ENCODE data around the gene FUOM. TPM values are rescaled to one million over a fixed set of nuclear protein-coding genes. Genes with fewer than 3 reads are reported as not detected.

FUOM gene
- total RNA-seq, 1 experiment from 2014 or later, result not detected

DNA sequence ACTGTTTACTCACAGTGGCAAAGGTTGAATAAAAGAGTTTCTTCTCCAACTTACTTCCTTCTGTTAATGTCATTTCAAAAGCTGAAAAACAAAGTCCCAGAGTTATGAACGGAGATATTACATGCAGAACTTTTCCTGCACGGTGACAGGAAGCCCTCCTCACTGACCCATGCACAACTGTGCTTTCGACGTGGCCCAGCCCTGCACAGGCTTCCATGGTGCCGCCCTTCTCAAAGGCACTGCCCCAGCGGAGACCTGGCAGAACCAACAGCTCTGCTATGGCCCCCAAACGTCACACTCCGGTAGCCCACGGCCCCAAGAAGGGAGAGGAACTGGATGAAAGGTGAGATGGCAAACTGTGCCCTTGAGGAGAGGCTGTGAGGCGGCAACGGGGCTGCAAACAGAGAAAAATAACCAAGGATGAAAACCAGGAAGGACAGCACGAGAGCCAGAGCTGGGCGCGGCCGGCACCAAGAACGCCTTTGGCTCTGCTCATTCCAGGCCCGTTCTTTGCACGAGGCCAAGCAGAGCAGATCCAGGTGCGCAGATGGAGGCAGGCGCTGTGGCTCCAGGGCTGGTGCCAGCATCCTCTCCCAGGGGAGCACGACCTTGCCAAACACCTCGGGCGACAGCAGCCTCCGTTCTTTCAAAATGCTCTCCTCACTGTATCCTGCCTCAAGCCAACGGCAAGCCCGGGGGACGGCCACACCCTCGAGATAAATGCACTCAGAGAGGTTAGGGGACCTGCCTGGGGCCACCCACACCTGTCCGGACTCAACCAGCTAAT lies 7.0 kb upstream of the FUOM start:
- no peaks in the 10 kb centered on the region for H3K9me3 ChIP-seq (replicated peaks)
- H3K27me3 ChIP-seq, result no peaks in the 10 kb centered on the region
- H3K36me3 ChIP-seq, result peaks cover 3% of the 10 kb centered on the region; the same call in 1 of the 2 replicates
- no peaks in the 10 kb centered on the region for H3K4me1 ChIP-seq
- no peak for DNase-seq
- H3K27ac ChIP-seq, result no peak overlapping the region
- no peak overlapping the region for H3K4me3 ChIP-seq

DNA sequence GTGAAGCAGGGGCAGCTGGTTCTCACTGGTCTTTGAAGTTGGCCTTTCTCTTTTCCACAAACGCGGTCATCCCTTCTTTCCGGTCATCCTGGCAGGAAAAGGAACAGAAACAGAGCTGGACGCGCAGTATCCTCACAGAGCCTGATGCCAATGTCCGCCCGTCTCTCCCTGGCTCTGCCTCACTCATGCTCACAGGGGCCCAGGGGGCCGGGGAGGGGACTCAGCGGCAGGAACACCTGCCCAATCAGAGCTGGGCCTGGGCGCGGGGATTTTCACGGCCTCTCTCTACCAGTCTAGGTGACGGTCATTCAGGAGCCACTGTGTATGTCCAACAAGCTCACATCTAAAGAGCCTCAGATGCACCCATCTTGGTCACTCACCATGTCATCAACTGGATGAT lies 5.0 kb upstream of the FUOM start:
- H3K4me1 ChIP-seq, result no peaks in the 10 kb centered on the region
- H3K36me3 ChIP-seq, result no peaks in the 10 kb centered on the region
- no peaks in the 10 kb centered on the region for H3K27me3 ChIP-seq
- DNase-seq, result no peak
- no peak overlapping the region for H3K4me3 ChIP-seq
- no peaks in the 10 kb centered on the region for H3K9me3 ChIP-seq (replicated peaks)
- H3K27ac ChIP-seq, result no peak overlapping the region

DNA sequence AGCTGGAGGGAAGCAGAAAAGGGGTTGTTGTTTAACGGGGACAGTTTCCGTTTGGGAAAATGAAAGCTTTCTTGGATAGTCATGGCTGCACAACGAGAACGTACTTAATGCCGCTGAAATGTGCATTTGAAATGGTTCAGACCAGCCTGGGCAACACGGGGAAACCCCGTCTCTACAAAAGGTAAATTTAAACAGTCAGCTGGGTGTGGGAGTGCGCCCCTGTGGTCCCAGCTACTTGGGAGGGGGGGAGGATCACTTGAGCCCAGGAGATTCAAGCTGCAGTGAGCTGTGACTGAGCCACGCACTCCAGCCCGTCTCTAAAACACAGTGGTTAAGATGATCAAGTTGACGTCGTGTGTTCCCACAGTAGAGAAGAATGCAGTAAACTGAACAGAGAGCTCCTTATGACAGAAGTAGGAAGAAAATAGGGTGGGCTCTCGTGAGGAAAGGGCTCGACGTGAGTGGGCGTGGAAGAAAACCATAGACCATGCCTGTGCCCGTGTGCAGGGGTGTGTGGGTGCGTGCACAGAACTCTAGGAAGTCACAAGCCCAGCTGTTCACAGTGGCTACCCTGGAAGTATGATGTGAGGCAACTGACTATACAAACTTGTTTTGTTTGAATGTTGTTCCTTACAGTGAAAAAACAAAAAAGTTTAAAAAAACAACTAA lies 4.1 kb upstream of the FUOM start:
- Histone ChIP-seq H3K36me3 (no peaks in the 10 kb centered on the region), H3K4me1 (no peaks in the 10 kb centered on the region), H3K4me3 (no peak overlapping the region), H3K9me3 (replicated peaks) (no peaks in the 10 kb centered on the region), H3K27ac (no peak overlapping the region), H3K27me3 (no peaks in the 10 kb centered on the region)
- DNase-seq, result no peak

GRCh38 chr10:133361227-133361626 lies 3.4 kb upstream of the FUOM start:
- Histone ChIP-seq H3K27me3 (no peaks in the 10 kb centered on the region), H3K36me3 (no peaks in the 10 kb centered on the region), H3K27ac (no peak overlapping the region), H3K9me3 (replicated peaks) (no peaks in the 10 kb centered on the region), H3K4me3 (no peak overlapping the region), H3K4me1 (no peaks in the 10 kb centered on the region)
- DNase-seq, result no peak

- Histone ChIP-seq H3K9me3 (replicated peaks) (no peaks in the 10 kb centered on the region), H3K27ac (no peak overlapping the region), H3K36me3 (no peaks in the 10 kb centered on the region), H3K4me1 (no peaks in the 10 kb centered on the region), H3K27me3 (no peaks in the 10 kb centered on the region), H3K4me3 (no peak overlapping the region)
- DNase-seq, result no peak
Observed at GRCh38 chr10:133359972-133360610, 2.3 kb upstream of the FUOM start.

DNA sequence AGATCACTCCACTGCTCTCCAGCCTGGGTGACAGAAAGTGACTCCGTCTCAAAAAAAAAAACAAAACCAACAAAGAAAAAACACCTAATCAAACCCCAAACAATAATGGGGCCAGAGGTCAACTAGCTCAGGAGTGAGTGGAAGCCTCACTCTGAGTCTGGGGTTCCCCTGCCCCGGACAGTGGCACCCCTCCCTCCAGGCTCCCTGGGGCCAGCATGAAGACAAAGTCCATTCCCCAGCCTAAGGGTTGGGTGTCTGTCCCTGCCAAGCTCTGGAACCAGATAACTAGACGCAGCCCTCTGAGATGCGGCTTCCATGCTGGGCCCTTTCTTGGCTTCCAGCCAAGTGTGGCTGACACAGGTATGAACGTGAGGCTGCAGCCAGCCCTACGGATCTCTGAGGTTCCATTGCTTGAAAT lies 1.7 kb upstream of the FUOM start:
- Histone ChIP-seq H3K27ac (no peak overlapping the region), H3K4me1 (no peaks in the 10 kb centered on the region), H3K4me3 (no peak overlapping the region), H3K9me3 (replicated peaks) (no peaks in the 10 kb centered on the region), H3K27me3 (no peaks in the 10 kb centered on the region), H3K36me3 (no peaks in the 10 kb centered on the region)
- DNase-seq, result no peak

DNA sequence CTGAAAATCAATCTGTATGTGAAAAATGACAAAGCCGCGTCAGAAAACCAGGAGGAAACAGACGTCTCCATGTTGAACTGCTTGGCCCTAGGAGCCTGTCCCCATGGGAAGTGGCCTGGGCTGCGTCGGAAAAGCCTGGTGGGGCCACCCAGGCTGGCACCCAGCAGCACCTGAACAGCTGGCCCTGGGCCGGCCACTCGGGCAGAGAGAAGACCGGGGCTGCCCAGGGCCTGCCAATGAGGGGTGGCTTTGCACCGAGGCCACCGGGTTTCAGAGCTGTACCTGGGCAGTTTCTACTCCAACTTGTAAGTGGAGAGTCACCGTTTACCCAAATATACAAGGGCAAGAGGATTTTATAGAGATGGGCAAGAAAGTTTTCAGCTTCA lies 1.1 kb upstream of the FUOM start:
- Histone ChIP-seq H3K36me3 (no peaks in the 10 kb centered on the region), H3K4me1 (no peaks in the 10 kb centered on the region), H3K27ac (no peak overlapping the region), H3K4me3 (no peak overlapping the region), H3K27me3 (no peaks in the 10 kb centered on the region), H3K9me3 (replicated peaks) (no peaks in the 10 kb centered on the region)
- DNase-seq, result no peak

GRCh38 chr10:133358162-133358924 lies 524 bp upstream of the FUOM start:
- Histone ChIP-seq H3K4me1 (no peaks in the 10 kb centered on the region), H3K27me3 (no peaks in the 10 kb centered on the region), H3K4me3 (no peak overlapping the region), H3K36me3 (no peaks in the 10 kb centered on the region), H3K27ac (no peak overlapping the region), H3K9me3 (replicated peaks) (no peaks in the 10 kb centered on the region)
- DNase-seq, result no peak

DNA sequence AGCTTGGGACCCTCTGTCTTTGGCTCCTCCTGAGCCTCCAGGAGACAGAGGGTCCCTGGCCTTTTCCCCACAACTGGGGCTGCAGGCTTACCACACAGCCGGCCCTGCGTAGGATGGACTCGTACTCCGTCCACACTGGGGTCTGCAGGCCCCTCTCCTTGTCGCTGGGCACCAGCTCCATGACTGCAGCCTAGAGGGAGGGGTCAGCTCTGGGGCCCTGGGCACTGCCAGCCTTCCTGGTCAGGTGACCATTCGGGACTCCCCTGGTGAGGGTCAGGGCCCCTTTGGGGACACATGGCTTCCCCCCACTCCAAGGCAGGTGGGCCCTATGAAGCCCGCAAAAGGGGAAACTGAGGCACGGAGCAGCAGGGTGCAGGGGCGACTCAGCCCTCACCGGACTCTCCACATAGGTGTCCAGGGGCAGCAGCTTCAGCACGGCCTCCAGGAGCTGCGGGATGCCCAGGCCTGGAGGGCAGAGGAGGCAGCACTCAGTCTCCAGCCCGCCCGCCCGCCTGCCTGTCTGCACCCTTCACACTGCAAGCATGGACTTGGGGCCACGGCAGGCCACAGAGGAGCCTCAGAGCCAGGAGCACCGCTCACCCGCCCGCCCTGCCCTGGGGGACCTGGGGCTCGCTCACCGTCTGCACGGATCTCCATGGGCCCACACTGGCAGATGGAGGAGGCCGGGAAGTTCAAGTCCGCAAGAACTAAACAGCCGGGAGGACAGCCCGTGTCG lies 1.1 kb downstream of the FUOM start:
- no peaks in the 10 kb centered on the region for H3K27me3 ChIP-seq
- no peak for DNase-seq
- H3K9me3 ChIP-seq (replicated peaks), result no peaks in the 10 kb centered on the region
- H3K4me1 ChIP-seq, result no peaks in the 10 kb centered on the region
- no peak overlapping the region for H3K4me3 ChIP-seq
- H3K27ac ChIP-seq, result no peak overlapping the region
- no peaks in the 10 kb centered on the region for H3K36me3 ChIP-seq

DNA sequence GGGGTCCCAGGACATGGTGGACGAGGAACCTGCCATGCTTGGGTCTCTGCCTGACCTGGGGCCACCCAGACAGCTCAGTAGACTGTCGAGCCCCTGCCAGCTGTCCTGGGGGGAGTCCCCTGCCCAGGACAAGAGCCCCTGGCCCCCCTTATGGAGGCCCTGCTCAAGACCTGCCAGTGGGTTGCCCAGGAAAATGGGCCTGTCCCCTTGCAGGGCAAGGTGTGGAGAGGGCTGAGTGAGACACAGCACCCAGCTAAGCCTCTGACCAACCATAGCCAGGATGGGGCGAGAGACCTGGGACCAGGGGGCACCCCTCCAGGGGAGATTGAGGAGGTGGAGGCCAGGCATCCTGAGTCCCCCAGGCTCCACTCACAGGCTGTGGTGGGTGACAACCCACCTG lies 1.8 kb downstream of the FUOM start:
- Histone ChIP-seq H3K27me3 (no peaks in the 10 kb centered on the region), H3K9me3 (replicated peaks) (no peaks in the 10 kb centered on the region), H3K27ac (no peak overlapping the region), H3K4me3 (no peak overlapping the region), H3K36me3 (no peaks in the 10 kb centered on the region), H3K4me1 (no peaks in the 10 kb centered on the region)
- DNase-seq, result no peak

GRCh38 chr10:133355266-133355665 lies 2.6 kb downstream of the FUOM start:
- no peak for DNase-seq
- H3K9me3 ChIP-seq (replicated peaks), result no peaks in the 10 kb centered on the region
- H3K27ac ChIP-seq, result no peak overlapping the region
- H3K27me3 ChIP-seq, result no peaks in the 10 kb centered on the region
- no peak overlapping the region for H3K4me3 ChIP-seq
- no peaks in the 10 kb centered on the region for H3K36me3 ChIP-seq
- no peaks in the 10 kb centered on the region for H3K4me1 ChIP-seq

DNA sequence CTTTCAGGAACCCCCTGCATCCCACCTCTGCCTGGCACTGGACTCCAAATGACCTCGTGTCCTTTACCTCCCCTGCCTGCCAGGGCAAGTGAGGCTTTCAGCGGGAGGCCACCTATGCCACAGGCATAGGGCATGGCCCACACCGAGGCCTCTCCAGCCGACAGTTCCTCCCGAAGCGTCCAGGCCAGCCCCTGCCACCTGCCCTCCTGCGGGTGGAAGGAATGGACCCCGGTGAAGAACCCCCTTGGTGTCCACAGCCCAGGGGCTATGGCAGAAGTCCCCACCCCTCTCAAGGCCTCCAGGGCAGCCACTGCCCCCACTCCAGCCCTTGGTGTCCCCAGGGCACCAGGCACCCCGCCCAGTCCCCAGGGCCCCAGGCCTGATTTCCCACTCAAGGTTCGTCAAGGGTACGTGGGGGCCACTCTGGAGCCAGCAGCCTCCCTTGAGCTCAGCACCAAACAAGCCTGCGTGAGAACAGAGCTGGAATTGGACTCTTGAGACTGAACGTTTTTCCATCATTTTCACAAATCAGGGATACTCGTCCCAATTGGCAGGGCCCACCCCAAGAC lies 3.1 kb downstream of the FUOM start:
- H3K4me3 ChIP-seq, result no peak overlapping the region

DNA sequence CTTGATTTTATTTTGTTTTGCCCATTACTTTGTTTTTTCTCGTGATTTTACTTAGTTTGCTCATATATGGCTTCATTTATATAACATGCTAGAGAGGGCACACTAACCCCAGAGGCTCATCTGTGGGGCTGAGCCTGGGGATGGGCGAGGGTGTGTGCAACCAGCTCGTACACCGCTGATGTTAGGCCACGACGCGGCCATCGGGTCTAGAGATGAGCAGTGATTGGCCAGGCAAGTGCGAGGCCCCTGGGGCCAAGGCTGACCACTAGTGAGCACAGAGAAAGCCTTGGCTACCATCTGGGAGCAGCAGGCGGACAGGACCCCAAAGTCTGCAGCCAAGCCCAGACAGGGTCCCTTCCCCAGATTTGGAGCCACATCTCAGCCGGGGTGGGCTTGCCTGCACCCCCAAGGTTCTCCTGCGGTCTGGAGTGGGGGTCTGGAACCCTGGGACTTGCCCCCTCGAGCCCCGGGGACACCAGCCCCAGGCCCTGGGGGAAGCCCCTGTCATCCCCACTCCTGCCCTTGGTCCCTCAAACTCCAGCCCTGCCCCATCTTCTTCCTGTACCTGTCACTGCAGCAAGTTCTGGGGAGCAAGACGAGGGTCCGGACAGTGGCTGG lies 3.7 kb downstream of the FUOM start:
- H3K4me3 ChIP-seq, result no peak overlapping the region

More for the DNA sequence above, 3.1 kb downstream of the FUOM start:
- H3K9me3 ChIP-seq (replicated peaks), result no peaks in the 10 kb centered on the region
- H3K4me1 ChIP-seq, result no peaks in the 10 kb centered on the region
- no peak for DNase-seq
- H3K27ac ChIP-seq, result no peak overlapping the region
- no peaks in the 10 kb centered on the region for H3K27me3 ChIP-seq
- H3K36me3 ChIP-seq, result no peaks in the 10 kb centered on the region

More for the DNA sequence above, 3.7 kb downstream of the FUOM start:
- Histone ChIP-seq H3K27me3 (no peaks in the 10 kb centered on the region), H3K36me3 (no peaks in the 10 kb centered on the region), H3K9me3 (replicated peaks) (no peaks in the 10 kb centered on the region), H3K4me1 (no peaks in the 10 kb centered on the region), H3K27ac (no peak overlapping the region)
- no peak for DNase-seq
